Measurements from ENCODE around the gene THRB.
A peak's percentile ranks its signal among the peaks of the same experiment; 100 is the strongest.
"Not testable (repeated sequence)": the region's sequence is repeated elsewhere in the genome, so short reads cannot be mapped to it uniquely, and the experiment has no call there.

The THRB gene

DNA sequence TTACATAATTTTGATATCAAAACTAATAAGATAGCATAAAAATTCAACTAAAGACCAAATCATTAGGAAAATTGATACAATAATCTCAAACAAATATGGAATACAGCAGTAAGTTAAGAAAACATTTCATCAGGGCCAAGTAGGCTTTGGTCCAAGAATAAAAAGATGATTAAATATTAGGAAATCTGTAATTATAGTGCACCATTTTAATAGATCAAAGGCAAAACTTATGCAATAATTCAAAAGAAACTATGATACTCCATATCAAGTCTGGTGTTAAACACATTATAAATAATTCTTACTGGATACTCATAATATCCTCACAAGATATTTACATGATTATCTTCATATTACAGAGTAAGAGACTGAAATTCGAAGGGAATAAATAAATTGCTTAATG is 51.2 kb downstream of the THRB start:
- DNase-seq = no peak

- no peak for DNase-seq
Measured at GRCh38 chr3:24440760-24441464, 53.7 kb downstream of the THRB start.

DNA sequence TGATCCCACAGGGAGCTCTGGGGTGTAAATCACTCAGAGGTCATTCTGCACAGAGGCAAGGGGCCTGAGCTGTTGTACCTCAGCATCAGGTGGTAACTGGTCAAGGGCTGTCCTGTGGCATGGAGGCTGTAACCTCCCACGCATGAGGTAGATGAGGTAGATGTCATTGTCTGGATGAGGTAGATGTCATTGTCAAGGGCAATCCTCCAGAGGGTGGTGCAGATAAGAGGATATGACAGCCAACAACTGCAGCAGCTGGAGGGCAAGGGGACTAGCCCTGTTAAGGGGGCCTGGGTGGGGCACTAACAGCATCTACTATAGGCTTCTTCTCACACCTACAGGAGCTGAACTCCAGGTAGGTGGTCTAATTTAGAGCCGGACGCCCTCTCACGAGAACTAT is 55.6 kb downstream of the THRB start:
- no peak for DNase-seq

DNA sequence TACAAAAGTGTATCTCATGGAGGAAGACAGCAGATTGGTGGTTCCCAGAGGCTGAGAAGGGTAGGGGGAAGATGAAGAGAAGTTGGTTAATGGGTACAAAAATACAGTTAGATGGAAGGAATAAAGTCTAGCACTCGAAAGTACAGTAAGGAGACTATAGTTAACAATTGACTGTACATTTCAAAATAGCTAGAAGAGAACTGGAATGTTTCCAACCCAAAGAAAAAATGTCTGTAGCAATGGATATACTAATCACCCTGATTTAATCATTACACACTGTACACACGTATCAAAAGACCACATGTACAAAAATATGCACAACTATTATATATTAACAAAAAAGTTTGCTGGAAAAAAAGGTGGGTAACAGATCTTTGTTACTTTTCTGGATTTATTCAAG is 57.3 kb downstream of the THRB start:
- no peak for DNase-seq

- no peak for DNase-seq
Measured at GRCh38 chr3:24435584-24435983, 59.1 kb downstream of the THRB start.

GRCh38 chr3:24434651-24435050 is 60.0 kb downstream of the THRB start:
- no peak for DNase-seq

- no peak for DNase-seq
Measured at GRCh38 chr3:24433838-24434591, 60.6 kb downstream of the THRB start.

- no peak for DNase-seq
Measured at GRCh38 chr3:24432989-24433388, 61.7 kb downstream of the THRB start.

DNA sequence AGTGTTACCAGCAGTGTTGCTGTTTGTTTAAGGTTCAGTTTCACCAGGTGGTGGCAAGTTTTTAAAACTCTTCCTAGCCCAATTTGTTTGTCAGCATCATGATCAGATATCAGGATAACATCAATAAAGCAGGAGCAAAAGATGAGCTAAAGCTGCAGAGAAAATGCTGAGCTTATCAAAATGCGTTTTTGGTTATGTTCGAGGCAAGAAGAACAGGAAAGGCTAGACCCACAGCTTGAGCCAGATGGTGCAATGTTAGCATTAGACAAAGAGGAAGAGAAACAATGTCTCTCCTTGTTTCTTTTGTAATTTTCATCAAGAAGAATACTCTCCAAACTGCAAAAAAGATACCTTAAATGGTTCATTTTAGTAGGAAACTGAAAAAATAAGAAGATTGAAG is 66.2 kb downstream of the THRB start:
- DNase-seq = no peak

GRCh38 chr3:24426896-24427295 is 67.8 kb downstream of the THRB start:
- no peak for DNase-seq

GRCh38 chr3:24420829-24421228 is 73.8 kb downstream of the THRB start:
- not testable (repeated sequence) for DNase-seq

DNA sequence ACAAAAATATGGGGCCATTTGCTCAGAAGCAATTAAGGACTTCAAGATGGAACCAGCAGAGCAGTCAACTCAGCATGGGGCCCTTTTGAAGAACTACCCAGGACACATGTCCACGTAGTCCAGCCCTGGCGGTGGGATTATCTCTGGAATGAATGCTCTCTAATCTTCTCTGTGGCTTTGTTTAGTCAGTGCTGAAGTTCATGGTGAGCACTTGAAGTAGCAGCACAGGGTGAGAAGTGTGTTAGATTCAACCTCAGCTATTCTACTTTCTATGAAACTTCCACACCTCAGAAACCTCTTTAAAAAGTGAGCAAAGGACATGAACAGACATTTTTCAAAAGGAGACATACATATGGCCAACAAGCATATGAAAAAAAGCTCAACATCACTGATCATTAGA is 74.4 kb downstream of the THRB start:
- DNase-seq = no peak

- no peak for DNase-seq
Measured at GRCh38 chr3:24419067-24419791, 75.4 kb downstream of the THRB start.

DNA sequence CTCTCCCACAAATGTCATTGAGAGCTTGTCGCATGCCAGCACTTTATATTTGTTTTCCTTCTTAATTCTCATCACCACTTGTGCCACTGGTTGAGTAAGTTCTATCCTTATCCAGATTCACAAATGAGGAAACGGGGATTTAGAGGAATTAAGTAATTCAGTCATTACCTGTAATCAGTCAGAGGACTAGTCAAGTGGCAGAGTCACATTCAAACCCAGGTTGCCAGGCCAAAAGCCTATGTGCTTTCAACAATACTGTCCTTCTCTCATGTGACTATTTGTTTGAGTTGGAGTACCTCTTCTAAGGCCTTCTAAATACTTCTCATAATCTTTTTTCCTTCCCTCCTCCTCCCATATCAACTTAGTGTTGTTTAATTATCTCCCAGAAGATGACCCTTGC is 76.9 kb downstream of the THRB start:
- DNase-seq = no peak

GRCh38 chr3:24416224-24416623 is 78.4 kb downstream of the THRB start:
- DNase-seq = no peak

DNA sequence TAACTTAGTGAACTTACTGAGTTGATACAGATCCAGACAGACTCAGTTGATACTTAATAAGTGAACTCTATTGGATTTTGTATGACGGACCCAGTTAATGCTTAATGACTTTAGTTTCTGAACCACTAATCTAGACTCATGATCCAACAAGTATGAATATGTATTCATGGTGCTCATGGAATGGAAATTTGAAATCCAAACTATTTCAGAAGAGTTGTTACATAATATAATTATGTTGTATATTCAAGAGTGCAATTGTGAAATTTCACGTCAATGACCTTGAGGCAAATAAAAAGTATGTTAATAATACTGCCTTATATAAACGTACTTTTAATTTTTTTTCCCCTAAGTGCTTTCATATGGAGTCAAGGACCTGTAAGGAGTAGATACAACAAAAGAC is 78.8 kb downstream of the THRB start:
- DNase-seq = no peak

GRCh38 chr3:24413662-24414061 is 81.0 kb downstream of the THRB start:
- DNase-seq = not testable (repeated sequence)

- DNase-seq = no peak
Measured at GRCh38 chr3:24410860-24411259, 83.8 kb downstream of the THRB start.

DNA sequence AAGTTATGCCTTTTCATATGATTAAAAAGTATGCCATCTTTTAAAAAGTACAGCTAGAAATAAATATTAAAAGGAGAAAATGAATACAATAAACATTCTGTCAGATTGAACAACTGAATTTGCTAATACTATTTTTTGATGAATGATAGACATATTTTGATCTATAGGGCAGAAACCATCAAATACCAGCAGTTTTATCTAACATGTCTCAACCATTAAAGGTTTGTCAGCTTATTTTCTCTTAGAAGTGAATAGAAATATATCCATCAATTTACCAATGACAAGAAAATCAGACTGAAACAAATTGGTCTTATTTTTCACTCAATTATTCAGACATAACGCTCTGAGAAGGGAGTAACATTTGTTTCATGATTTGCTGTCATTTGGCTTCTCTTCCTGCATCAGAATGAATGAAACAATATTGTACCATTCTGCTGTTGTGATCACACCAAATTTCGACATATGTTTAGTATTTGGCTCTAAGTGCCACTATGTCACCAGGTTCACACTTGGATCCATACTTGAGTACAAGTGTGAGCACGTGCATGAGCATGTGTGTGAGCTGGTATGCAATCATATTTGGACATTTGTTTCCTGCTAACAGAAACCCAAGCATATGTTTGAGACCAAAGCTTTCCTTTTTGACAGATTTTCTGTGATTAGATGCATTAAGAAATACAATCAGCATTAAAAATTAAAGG is 86.5 kb downstream of the THRB start:
- DNase-seq = no peak

DNA sequence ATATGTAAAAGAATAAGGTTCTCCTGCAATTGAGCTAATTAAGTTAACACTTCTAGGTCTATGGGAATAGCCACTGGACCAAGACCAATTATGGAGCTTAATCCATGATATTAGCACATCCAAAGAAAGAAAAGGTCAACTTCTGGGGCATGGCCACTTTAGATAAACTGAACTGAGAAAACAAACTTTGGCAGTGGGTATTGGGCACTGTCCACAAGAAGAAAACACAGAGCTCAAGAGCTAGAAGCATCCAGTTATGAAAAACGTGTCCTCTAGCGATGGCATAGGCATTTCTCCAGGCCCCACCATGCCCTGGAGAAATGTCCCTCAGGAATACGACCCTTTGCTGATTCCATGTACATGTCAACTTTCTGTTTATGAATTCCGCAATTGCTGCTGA is 87.8 kb downstream of the THRB start:
- no peak for DNase-seq

GRCh38 chr3:24405057-24405456 is 89.6 kb downstream of the THRB start:
- no peak for DNase-seq

DNA sequence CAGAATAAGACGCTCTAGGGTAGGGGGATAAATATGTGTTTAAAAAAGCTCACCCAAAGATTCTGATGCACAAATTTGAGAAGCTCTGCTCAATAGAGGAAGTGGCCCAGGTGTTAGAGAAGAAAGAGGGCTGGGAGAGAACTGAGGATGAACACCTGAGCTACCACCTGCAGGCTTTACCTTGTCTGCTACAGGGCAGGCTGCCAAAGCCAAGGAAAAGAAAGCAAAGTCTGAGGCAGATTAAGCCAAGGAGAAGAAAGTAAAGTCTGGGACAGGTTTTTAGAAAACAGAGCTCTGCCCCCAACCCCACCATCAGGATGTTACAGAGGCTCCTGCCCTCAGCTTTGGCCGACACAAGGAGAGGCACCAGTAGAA is 92.9 kb downstream of the THRB start:
- no peak for DNase-seq

DNA sequence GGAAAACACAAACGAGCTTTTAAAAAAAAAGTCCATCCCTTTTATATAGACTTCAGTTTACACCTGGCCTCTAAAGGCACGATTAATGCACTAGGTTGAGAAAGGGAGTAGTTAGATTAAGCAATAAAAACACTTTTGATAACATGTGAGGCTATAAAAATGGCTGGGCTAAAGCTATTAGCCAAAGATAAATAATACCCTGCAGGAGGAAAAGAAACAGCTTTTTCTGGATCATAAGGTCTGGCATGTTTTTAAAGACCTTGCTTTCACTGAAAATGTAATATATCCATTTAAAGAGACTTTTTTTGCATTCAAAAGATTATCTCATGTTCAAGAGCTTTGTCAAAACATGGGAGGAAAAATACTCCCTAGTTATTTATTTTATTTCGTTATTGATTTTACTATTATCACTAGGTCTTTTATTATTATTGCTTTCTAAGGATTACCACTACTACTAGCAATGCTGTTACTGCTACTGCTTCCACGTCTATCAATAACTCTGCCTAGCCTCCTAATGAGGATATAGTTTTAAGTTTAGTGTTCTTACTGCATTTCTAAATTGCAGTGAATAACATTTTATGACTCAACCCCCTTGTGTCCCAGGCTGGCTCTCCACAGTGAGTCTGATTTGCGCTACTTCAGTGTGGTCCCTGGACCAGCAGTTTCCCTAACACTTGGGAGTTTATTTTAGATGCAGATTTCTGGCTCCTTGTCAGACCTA is 93.4 kb downstream of the THRB start:
- peak; percentile 16 for DNase-seq
